ENCODE data around the gene MASP2.

DNA sequence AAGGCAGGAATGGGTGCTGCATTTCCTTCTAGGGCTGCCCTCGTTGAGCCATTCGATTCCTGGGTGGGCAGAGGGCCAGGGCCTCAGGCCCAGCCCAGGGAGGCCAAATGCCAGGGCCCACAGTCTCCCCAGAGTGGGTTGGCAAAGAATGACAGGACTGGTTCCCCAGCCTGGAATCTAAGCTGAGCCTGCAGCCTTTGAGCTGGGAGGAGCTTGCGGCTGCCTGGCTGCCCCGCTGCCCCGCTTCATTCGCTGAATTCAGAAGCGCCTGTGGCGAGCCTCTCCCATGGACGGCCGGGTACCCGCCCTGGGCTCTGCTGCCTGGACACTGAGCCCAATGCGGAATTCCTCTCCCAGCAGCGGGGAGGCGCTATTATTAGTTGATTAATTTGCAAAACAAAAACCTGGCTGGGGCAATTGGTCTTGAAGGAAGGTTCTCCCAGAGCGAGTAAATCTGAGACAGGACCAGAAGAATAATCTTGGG is 66.9 kb downstream of the MASP2 start:
- TF ChIP-seq, protein P1, sequence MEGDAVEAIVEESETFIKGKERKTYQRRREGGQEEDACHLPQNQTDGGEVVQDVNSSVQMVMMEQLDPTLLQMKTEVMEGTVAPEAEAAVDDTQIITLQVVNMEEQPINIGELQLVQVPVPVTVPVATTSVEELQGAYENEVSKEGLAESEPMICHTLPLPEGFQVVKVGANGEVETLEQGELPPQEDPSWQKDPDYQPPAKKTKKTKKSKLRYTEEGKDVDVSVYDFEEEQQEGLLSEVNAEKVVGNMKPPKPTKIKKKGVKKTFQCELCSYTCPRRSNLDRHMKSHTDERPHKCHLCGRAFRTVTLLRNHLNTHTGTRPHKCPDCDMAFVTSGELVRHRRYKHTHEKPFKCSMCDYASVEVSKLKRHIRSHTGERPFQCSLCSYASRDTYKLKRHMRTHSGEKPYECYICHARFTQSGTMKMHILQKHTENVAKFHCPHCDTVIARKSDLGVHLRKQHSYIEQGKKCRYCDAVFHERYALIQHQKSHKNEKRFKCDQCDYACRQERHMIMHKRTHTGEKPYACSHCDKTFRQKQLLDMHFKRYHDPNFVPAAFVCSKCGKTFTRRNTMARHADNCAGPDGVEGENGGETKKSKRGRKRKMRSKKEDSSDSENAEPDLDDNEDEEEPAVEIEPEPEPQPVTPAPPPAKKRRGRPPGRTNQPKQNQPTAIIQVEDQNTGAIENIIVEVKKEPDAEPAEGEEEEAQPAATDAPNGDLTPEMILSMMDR (conservative IDR thresholded peaks at IDR 0.05 in 1 of 2, IDR thresholded peaks at IDR 0.05 in 1 of 2; ENCODE audit: low read depth in 1 of 2, low read length in 2 of 2): peak; percentile 29 to 34
- TF ChIP-seq EZH2 (IDR thresholded peaks at IDR 0.05; ENCODE audit: low read length, missing control alignments): no peak

Measured in fibroblast of lung (primary cell).